Measurements from ENCODE around the gene CABLES1.
"Not testable (repeated sequence)": the region's sequence is repeated elsewhere in the genome, so short reads cannot be mapped to it uniquely, and the experiment has no call there.

The CABLES1 gene

DNA sequence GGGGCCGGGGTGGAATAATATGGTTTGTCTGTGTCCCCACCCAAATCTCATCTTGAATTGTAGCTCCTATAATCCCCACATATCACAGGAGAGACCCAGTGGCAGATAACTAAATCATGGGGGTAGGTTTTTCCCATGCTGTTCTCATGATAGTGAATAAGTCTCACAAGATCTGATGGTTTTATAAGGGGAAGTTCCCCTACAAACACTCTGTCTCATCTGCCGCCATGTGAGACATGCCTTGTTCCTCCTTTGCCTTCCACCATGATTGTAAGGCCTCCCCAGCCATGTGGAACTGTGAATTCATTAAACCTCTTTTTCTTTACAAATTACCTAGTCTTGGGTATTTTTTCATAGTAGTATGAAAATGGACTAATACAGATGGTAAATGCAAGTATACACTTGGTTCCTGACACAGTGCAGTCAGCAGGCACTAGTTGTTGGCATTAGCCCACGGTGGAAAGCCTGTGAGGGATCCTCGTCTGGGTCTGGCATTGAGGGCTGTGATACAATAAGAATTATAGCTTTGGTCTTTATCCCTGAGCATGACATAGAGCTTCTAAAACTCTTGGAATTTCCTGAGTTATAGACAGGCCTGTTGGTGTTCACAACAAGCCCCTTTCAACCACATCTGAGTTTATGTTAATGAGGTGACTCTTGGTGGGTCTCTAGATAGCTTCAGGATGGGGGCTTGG lies 135.8 kb downstream of the CABLES1 start:
- in situ Hi-C loops (cut with MboI; ENCODE audit: low sequenced_read_pairs) = no loop called here
- Histone ChIP-seq H3K27me3 (ENCODE audit: low read depth) (no peaks in the 10 kb centered on the region), H3K36me3 (replicated peaks) (no peaks in the 10 kb centered on the region), H3K4me1 (no peaks in the 10 kb centered on the region), H3K9me3 (peaks cover 5% of the 10 kb centered on the region), H3K4me3 (no peak overlapping the region)
- no peak for DNase-seq (ENCODE audit: low spot score in 2 of 2)

DNA sequence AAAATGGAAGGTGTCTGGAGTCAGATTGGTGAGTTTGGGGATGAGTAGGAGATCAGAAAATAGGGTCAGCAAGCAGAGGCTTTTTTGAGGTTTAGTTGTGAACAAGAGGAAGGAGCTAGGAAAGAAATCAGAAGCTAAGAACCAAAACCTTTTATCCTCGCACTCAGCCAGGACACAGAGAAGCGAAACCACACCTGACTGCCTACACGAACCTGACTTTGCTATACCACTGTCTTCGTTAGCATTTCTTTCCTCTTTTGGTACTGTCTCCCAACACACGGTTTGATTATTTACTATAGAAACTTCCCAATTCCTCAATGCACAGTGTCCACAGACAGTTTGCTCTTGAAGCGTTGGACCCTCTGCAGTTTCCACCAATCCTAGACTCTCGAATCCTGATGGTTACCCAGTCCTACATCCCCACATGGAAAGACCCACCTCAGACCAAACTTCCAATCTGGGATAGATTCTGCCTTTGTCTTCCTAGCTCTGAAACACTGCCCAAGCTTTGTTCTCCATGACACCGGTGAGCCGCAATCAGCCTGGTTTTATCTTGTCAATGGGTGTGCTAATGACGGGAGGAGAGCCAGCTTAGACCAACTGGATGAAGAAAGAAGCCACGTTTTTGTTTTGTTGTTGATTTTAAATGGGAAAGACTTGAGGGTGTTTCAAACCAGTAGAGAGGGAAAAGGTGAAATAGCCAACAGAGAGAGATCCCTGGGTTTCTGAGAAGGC lies 137.4 kb downstream of the CABLES1 start:
- no peaks in the 10 kb centered on the region for H3K27me3 ChIP-seq (ENCODE audit: low read depth)
- no peak overlapping the region for H3K4me3 ChIP-seq
- no peak for DNase-seq (ENCODE audit: low spot score in 2 of 2)
- H3K9me3 ChIP-seq = peaks cover 5% of the 10 kb centered on the region
- in situ Hi-C loops (cut with MboI; ENCODE audit: low sequenced_read_pairs) = no loop called here
- no peaks in the 10 kb centered on the region for H3K36me3 ChIP-seq (replicated peaks)
- no peaks in the 10 kb centered on the region for H3K4me1 ChIP-seq

DNA sequence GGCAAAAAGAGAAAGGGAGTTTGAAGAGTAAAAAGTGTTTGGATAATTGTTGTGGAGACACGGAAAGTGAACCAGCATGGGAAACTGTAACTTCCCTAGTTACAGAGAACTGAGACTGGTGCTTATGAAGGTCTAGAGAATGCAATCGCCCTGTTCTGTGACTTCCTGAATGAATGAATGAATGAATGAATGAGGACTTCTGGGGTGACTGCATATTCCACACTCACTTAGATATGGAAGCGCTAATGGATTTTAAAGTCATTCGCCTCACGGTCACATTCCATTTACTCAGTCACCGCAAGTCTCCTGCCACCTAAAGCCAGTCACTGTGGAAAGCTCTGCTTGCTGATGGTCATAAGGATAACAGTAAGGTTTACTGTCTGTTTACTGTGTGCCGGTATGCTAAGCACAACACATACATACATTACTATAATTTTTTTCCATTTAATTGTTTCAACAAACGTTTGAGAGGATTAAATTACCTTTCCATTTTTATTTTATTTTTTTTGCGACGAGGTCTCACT lies 138.2 kb downstream of the CABLES1 start:
- Histone ChIP-seq H3K36me3 (replicated peaks) (no peaks in the 10 kb centered on the region), H3K9me3 (peaks cover 5% of the 10 kb centered on the region), H3K4me1 (no peaks in the 10 kb centered on the region), H3K27me3 (ENCODE audit: low read depth) (no peaks in the 10 kb centered on the region), H3K4me3 (no peak overlapping the region)
- in situ Hi-C loops (cut with MboI; ENCODE audit: low sequenced_read_pairs) = no loop called here
- DNase-seq (ENCODE audit: low spot score in 2 of 2) = no peak

DNA sequence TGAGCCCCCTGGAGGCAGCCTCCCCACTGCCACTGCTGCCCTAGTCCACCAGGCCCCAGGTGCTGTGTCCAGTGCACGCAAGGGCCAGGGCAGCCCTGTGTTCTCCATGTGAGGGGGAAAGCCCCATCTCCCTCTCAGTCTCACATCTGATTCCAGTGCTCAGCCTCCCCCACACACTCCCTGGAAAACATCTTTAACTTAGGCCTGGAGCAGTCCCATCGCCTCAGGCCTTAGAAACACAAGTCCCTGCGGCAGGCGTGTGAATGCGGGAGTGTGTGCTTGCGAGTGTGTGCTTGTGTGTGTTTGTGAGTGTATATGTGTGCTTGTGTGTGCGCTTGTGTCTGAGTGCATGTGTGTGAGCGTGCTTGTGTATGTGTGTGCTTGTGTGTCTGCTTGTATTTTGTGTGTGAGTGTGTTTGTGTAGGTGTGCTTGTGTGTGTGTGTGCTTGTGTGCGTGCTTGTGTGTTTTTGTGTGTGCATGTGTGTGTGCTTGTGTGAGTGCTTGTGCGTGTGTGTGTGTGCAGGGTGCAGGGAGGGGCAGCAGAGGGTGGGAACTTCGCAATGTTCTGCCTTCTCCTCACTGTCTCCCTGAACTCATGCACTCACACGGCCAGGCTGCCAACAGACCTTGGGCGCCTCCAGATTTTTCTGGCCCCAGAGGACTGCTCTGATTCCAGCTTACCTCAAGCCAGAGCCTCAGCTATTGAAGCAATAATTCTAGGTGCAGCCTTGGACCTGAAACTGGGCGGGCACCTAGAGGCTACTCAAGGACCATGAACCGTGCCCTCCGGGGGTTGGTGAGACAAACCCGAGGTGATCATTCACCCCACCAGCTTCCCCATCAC lies 139.6 kb downstream of the CABLES1 start:
- H3K27me3 ChIP-seq (ENCODE audit: low read depth) = no peaks in the 10 kb centered on the region
- H3K9me3 ChIP-seq = peaks cover 2% of the 10 kb centered on the region
- no peak for DNase-seq (ENCODE audit: low spot score in 2 of 2)
- H3K36me3 ChIP-seq (replicated peaks) = no peaks in the 10 kb centered on the region
- in situ Hi-C loops (cut with MboI; ENCODE audit: low sequenced_read_pairs) = no loop called here
- no peaks in the 10 kb centered on the region for H3K4me1 ChIP-seq
- no peak overlapping the region for H3K4me3 ChIP-seq

DNA sequence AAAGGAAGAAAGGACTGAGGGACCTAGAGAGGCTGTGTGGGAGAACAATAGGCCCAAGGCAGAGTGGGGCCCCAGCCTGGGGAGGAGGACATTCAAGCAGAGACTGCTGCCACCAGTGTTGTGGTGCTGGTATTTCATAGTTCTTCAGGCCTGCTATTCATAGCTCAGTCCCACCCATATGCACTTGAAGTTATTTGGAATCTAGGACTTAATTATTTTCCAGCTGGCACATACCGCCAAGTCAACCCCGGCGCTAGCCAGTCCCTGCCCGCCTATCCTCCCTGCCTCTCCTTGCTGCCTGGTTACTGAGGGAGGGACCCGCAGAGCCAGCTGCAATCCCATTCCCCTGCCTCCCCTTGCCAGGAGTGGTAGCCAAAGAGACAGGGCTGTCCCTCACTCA lies 141.2 kb downstream of the CABLES1 start:
- Histone ChIP-seq H3K4me3 (no peak overlapping the region), H3K27me3 (ENCODE audit: low read depth) (no peaks in the 10 kb centered on the region), H3K36me3 (replicated peaks) (no peaks in the 10 kb centered on the region), H3K9me3 (no peaks in the 10 kb centered on the region), H3K4me1 (no peaks in the 10 kb centered on the region)
- in situ Hi-C loops (cut with MboI; ENCODE audit: low sequenced_read_pairs) = no loop called here
- no peak for DNase-seq (ENCODE audit: low spot score in 2 of 2)

DNA sequence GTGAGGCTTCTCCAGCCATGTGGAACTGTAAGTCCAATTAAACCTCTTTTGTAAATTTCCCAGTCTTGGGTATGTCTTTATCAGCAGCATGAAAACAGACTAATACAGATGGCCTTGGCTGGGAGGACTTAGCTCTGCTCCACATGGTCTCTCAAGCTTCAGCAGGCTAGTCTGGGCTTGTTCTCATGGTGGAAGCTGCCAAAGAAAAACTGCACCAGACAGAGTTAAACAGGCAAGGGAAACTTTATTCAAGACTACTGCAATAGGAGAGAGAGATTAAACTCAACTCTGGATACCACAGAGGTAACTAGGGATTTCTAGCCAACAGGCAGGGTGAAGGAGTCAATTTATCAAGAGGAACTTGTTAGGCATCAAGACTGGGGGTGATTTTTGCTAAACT lies 142.1 kb downstream of the CABLES1 start:
- Histone ChIP-seq H3K9me3 (no peaks in the 10 kb centered on the region), H3K36me3 (replicated peaks) (no peaks in the 10 kb centered on the region)
- in situ Hi-C loops (cut with MboI; ENCODE audit: low sequenced_read_pairs) = no loop called here

DNA sequence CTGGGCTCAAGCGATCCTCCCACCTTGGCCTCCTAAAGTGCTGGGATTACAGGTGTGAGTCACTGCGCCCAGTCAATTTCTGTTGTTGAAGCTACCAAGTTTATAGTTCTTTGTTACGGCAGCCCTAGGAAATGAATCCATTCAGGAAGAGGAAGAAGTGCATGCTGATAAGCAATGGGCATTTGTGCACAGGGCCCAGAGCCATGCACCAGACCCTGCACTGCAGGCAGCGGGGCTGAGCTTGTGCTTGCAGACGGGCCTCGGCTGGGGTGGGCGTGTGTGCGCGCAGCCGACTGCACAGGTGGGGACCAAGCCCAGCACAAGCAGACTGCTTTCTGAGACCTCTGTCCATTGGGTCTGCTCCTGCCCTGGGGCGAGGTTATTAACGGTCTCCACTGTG lies 144.6 kb downstream of the CABLES1 start:
- Histone ChIP-seq H3K27me3 (ENCODE audit: low read depth) (no peaks in the 10 kb centered on the region), H3K36me3 (replicated peaks) (no peaks in the 10 kb centered on the region), H3K4me3 (no peak overlapping the region), H3K4me1 (0 out of 2 replicates have a peak, but pooled peaks cover 2% of the 10 kb centered on the region), H3K9me3 (no peaks in the 10 kb centered on the region)
- in situ Hi-C loops (cut with MboI; ENCODE audit: low sequenced_read_pairs) = no loop called here
- no peak for DNase-seq (ENCODE audit: low spot score in 2 of 2)

More for the DNA sequence above, 142.1 kb downstream of the CABLES1 start:
- Histone ChIP-seq H3K4me3 (no peak overlapping the region), H3K4me1 (0 out of 2 replicates have a peak, but pooled peaks cover 2% of the 10 kb centered on the region), H3K27me3 (ENCODE audit: low read depth) (no peaks in the 10 kb centered on the region)
- no peak for DNase-seq (ENCODE audit: low spot score in 2 of 2)

DNA sequence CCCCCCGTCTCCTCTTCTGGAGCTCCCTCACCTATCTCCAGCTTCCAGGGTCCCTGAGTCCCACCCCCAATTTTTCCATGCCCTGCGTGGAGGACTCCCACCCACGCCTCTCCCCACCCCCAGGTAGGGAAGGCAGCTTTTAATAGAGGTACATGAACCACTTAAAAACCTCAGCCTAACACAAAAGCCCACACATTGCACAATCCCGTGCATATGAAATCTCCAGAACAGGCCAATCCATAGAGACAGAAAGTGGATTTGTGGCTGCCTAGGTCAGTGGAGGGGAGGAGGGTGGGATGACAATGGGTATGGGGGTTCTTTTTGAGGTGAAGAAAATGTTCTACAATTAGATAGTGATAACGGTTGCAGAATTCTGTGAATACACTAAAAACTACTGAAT lies 145.6 kb downstream of the CABLES1 start:
- Histone ChIP-seq H3K4me3 (no peak overlapping the region), H3K4me1 (0 out of 2 replicates have a peak, but pooled peaks cover 2% of the 10 kb centered on the region)
- in situ Hi-C loops (cut with MboI; ENCODE audit: low sequenced_read_pairs) = no loop called here

DNA sequence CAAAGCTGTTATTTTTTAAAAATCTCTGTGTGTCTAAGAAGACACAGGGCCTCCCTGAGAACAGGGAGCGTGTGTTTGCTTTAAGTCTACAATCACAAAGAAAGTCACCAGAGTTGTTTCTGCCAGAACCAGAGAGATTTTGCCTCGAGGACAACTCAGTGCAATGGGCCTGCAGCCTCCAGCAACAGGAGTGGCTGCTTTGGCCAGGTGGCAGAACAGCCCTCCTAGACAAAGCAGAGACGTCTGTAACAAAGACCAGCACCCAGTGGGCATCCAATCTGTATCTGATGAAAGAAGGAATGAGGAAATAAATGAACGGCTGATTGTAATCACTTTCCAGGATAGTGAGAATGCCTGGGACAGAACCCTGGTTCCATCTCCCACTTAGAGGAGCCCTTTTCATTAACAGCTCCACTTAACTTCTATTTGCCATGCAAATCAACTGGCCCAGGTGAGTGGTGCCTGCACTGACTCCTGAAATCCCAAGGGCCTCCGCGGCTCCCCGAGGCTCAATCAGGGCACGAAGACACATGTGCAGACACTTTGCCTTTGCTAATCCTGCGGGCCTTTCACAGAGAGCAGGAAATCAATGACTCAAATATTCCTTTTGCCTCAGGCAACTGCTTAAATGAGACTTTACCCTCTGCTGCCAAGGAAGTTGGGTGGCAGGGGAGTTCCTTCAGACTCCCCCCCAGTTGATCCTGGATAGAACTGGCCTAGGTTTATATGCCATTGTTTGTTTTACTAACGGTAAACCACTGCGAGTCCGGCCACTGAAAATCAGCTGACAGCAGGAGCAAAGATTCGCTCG lies 146.5 kb downstream of the CABLES1 start:
- no peak overlapping the region for H3K4me3 ChIP-seq
- H3K27me3 ChIP-seq (ENCODE audit: low read depth) = no peaks in the 10 kb centered on the region
- in situ Hi-C loops (cut with MboI; ENCODE audit: low sequenced_read_pairs) = no loop called here
- peak in 1 of 2 experiments; percentile 25 for DNase-seq (ENCODE audit: low spot score in 2 of 2)
- no peaks in the 10 kb centered on the region for H3K9me3 ChIP-seq
- 0 out of 2 replicates have a peak, but pooled peaks cover 2% of the 10 kb centered on the region for H3K4me1 ChIP-seq
- H3K36me3 ChIP-seq (replicated peaks) = no peaks in the 10 kb centered on the region

More for the DNA sequence above, 145.6 kb downstream of the CABLES1 start:
- Histone ChIP-seq H3K9me3 (no peaks in the 10 kb centered on the region), H3K27me3 (ENCODE audit: low read depth) (no peaks in the 10 kb centered on the region), H3K36me3 (replicated peaks) (no peaks in the 10 kb centered on the region)
- DNase-seq (ENCODE audit: low spot score in 2 of 2) = no peak

DNA sequence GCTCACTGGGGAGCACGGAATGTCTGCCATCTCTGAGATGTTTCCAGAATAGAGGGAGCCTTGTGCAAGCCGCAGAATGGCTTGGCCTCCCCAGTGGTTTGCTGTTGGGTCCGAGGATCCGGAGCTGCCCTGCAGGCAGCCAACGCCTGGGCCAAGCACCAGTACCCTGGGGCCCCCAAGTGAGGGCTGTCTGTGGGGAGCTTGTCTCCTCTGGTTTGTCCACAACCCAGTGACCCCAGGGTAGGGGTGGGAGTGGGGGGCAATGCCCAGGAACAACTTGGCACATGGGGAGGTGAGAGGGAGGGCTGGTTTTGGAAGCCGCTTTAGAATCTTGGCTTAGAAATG lies 147.1 kb downstream of the CABLES1 start:
- Histone ChIP-seq H3K27me3 (ENCODE audit: low read depth) (no peaks in the 10 kb centered on the region), H3K36me3 (replicated peaks) (no peaks in the 10 kb centered on the region), H3K4me3 (no peak overlapping the region), H3K9me3 (no peaks in the 10 kb centered on the region), H3K4me1 (0 out of 2 replicates have a peak, but pooled peaks cover 2% of the 10 kb centered on the region)
- in situ Hi-C loops (cut with MboI; ENCODE audit: low sequenced_read_pairs) = no loop called here
- DNase-seq (ENCODE audit: low spot score in 2 of 2) = no peak

DNA sequence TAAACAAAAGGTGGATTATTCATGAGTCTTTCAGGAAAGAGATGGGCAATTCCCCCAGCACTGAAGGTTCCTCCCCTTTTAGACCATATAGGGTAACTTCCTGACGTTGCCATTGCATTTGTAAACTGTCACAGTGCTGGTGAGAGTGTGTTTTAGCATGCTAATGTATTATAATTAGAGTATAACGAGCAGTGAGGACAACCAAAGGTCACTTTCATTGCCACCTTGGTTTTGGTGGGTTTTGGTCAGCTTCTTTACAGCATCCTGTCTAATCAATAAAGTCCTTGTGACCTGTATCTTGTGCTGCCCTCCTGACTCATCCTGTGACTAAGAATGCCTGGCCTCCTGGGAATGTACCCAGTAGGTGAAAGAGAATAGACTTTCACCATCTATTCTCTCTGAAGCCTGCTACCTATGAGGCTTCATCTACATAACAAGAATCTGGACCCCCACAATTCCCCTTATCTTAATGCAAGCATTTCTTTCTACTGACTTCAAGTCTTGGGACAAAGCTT lies 148.7 kb downstream of the CABLES1 start:
- Histone ChIP-seq H3K4me1 (0 out of 2 replicates have a peak, but pooled peaks cover 2% of the 10 kb centered on the region), H3K4me3 (no peak overlapping the region), H3K9me3 (no peaks in the 10 kb centered on the region), H3K27me3 (ENCODE audit: low read depth) (no peaks in the 10 kb centered on the region), H3K36me3 (replicated peaks) (no peaks in the 10 kb centered on the region)
- peak in 1 of 2 experiments; percentile 13 for DNase-seq (ENCODE audit: low spot score in 2 of 2)
- in situ Hi-C loops (cut with MboI; ENCODE audit: low sequenced_read_pairs) = no loop called here

DNA sequence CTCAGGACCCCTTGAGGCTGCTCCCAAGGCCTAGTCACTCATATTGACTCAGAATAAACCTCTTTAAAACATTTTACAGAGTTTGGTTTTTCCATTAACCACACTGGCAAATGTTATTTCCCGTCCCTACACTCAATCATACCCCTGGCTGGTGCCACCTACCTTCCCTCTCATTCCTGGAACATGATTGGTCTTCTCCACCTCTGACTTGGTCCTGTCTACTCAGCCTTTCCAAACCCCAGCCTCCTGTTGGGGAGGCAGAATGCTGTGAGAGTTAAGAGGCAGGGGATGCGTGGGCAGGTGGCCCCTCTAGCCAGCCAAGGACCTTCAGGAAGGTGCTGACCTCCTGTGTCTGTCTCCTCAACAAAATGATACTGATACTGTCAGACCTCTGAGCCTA lies 149.3 kb downstream of the CABLES1 start:
- no peaks in the 10 kb centered on the region for H3K36me3 ChIP-seq (replicated peaks)
- no peak overlapping the region for H3K4me3 ChIP-seq
- H3K9me3 ChIP-seq = no peaks in the 10 kb centered on the region
- no peaks in the 10 kb centered on the region for H3K27me3 ChIP-seq (ENCODE audit: low read depth)
- 0 out of 2 replicates have a peak, but pooled peaks cover 2% of the 10 kb centered on the region for H3K4me1 ChIP-seq
- DNase-seq (ENCODE audit: low spot score in 2 of 2) = no peak
- in situ Hi-C loops (cut with MboI; ENCODE audit: low sequenced_read_pairs) = no loop called here

DNA sequence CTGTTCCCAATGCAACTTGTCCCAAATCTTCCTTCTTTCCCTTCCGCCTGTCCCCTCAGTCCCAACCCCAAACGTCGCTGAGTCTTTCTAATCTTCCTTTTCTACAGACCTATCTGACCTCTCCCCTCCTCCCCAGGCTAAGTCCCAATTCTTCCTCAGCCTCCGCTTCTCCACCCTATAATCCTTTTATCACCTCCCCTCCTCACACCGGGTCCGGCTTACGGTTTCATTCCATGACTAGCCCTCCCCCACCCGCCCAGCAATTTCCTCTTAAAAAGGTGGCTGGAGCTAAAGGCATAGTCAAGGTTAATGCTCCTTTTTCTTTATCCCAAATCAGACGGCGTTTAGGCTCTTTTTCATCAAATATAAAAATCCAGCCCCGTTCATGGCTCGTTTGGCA lies 150.3 kb downstream of the CABLES1 start:
- DNase-seq (ENCODE audit: low spot score in 2 of 2); H3K27me3 ChIP-seq (ENCODE audit: low read depth); H3K4me3 ChIP-seq; H3K9me3 ChIP-seq; H3K36me3 ChIP-seq (replicated peaks); in situ Hi-C loops (cut with MboI; ENCODE audit: low sequenced_read_pairs); H3K4me1 ChIP-seq: not testable (repeated sequence)

All from HAP-1 (cell line).